Measurements from ENCODE around the gene PNPLA1.

The PNPLA1 gene

GRCh38 chr6:36239774-36240173 lies 30.1 kb upstream of the PNPLA1 start:
- no peaks in the 10 kb centered on the region for H3K36me3 ChIP-seq (ENCODE audit: insufficient read depth)
- H3K4me1 ChIP-seq (ENCODE audit: low read depth, poor library complexity, severe bottlenecking) = no peaks in the 10 kb centered on the region
- no peak for TF ChIP-seq CTCF (conservative IDR thresholded peaks at IDR 0.05; ENCODE audit: low read depth, low read length)
- H3K27me3 ChIP-seq (ENCODE audit: insufficient read depth, low read depth) = no peaks in the 10 kb centered on the region
- no peak overlapping the region for H2AFZ ChIP-seq (ENCODE audit: low read depth)
- no peak overlapping the region for H3K27ac ChIP-seq
- no peak overlapping the region for H3K4me2 ChIP-seq
- H3K9ac ChIP-seq = no peak overlapping the region
- H3K79me2 ChIP-seq (ENCODE audit: insufficient read depth, low read depth) = no peaks in the 10 kb centered on the region
- no peak overlapping the region for H3K4me3 ChIP-seq (IDR thresholded peaks at IDR 0.05; ENCODE audit: insufficient read depth, low read depth, low read length)
- no peaks in the 10 kb centered on the region for H4K20me1 ChIP-seq (ENCODE audit: insufficient read depth)

DNA sequence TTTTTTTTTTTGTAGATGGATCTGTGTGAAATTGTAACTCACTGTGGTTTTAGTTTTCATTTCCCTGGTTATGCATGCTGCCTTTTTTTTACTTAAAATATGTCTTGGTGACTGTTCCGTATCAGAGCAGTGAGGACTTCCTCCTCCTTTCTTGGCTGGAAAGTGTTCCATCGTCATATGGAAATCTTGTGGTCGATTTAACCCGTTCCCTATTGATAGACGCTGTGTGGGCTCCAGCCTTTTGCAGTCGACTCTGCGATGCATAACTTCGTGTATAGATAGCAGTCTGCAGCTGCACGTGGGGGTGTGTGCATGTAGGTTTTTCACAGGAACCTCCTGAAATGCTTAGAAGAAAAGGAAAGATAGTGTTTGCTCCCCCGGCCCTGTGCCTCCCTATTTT lies 28.1 kb upstream of the PNPLA1 start:
- H3K4me2 ChIP-seq = no peak overlapping the region

DNA sequence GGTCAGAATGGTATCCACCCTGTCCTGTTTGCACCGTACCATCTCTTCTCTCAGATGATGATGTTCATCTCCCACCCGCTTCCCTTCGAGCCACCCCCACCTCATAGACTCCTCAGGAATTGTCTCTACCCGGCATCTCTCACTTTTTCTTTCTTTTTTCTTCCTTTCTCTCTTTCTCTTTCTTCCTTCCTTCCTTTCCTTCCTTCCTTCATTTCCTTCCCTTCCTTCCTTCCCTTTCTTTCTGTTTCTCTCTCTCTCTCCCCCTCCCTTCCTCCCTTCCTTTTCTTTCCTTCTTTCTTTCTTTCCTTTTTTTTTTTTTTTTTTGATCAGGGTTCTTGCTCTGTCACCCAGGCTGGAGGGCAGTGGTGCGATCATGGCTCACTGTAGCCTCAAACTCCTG lies 27.7 kb upstream of the PNPLA1 start:
- Histone ChIP-seq H3K4me3 (IDR thresholded peaks at IDR 0.05; ENCODE audit: insufficient read depth, low read depth, low read length) (no peak overlapping the region), H4K20me1 (ENCODE audit: insufficient read depth) (no peaks in the 10 kb centered on the region), H3K36me3 (ENCODE audit: insufficient read depth) (no peaks in the 10 kb centered on the region), H3K4me1 (ENCODE audit: low read depth, poor library complexity, severe bottlenecking) (no peaks in the 10 kb centered on the region), H3K27me3 (ENCODE audit: insufficient read depth, low read depth) (no peaks in the 10 kb centered on the region), H3K27ac (no peak overlapping the region), H3K4me2 (no peak overlapping the region), H3K79me2 (ENCODE audit: insufficient read depth, low read depth) (no peaks in the 10 kb centered on the region), H3K9ac (no peak overlapping the region), H2AFZ (ENCODE audit: low read depth) (no peak overlapping the region)
- TF ChIP-seq CTCF (conservative IDR thresholded peaks at IDR 0.05; ENCODE audit: low read depth, low read length) = no peak

More for the DNA sequence above, 28.1 kb upstream of the PNPLA1 start:
- no peaks in the 10 kb centered on the region for H4K20me1 ChIP-seq (ENCODE audit: insufficient read depth)
- H3K79me2 ChIP-seq (ENCODE audit: insufficient read depth, low read depth) = no peaks in the 10 kb centered on the region
- no peaks in the 10 kb centered on the region for H3K4me1 ChIP-seq (ENCODE audit: low read depth, poor library complexity, severe bottlenecking)
- no peak overlapping the region for H3K9ac ChIP-seq
- TF ChIP-seq CTCF (conservative IDR thresholded peaks at IDR 0.05; ENCODE audit: low read depth, low read length) = no peak
- H3K36me3 ChIP-seq (ENCODE audit: insufficient read depth) = no peaks in the 10 kb centered on the region
- H3K27ac ChIP-seq = no peak overlapping the region
- no peaks in the 10 kb centered on the region for H3K27me3 ChIP-seq (ENCODE audit: insufficient read depth, low read depth)
- H3K4me3 ChIP-seq (IDR thresholded peaks at IDR 0.05; ENCODE audit: insufficient read depth, low read depth, low read length) = no peak overlapping the region
- no peak overlapping the region for H2AFZ ChIP-seq (ENCODE audit: low read depth)

GRCh38 chr6:36242626-36243025 lies 27.2 kb upstream of the PNPLA1 start:
- H4K20me1 ChIP-seq (ENCODE audit: insufficient read depth) = no peaks in the 10 kb centered on the region
- no peaks in the 10 kb centered on the region for H3K79me2 ChIP-seq (ENCODE audit: insufficient read depth, low read depth)
- H3K36me3 ChIP-seq (ENCODE audit: insufficient read depth) = no peaks in the 10 kb centered on the region
- H3K27ac ChIP-seq = no peak overlapping the region
- no peak overlapping the region for H2AFZ ChIP-seq (ENCODE audit: low read depth)
- H3K4me2 ChIP-seq = no peak overlapping the region
- H3K4me1 ChIP-seq (ENCODE audit: low read depth, poor library complexity, severe bottlenecking) = no peaks in the 10 kb centered on the region
- TF ChIP-seq CTCF (conservative IDR thresholded peaks at IDR 0.05; ENCODE audit: low read depth, low read length) = no peak
- no peak overlapping the region for H3K4me3 ChIP-seq (IDR thresholded peaks at IDR 0.05; ENCODE audit: insufficient read depth, low read depth, low read length)
- H3K27me3 ChIP-seq (ENCODE audit: insufficient read depth, low read depth) = no peaks in the 10 kb centered on the region
- no peak overlapping the region for H3K9ac ChIP-seq
